ENCODE data around the gene LYZL4. TPM values are rescaled to one million over a fixed set of nuclear protein-coding genes. Genes with fewer than 3 reads are reported as not detected.

LYZL4 gene
- total RNA-seq, 3 donors from 2014 or later: not detected

DNA sequence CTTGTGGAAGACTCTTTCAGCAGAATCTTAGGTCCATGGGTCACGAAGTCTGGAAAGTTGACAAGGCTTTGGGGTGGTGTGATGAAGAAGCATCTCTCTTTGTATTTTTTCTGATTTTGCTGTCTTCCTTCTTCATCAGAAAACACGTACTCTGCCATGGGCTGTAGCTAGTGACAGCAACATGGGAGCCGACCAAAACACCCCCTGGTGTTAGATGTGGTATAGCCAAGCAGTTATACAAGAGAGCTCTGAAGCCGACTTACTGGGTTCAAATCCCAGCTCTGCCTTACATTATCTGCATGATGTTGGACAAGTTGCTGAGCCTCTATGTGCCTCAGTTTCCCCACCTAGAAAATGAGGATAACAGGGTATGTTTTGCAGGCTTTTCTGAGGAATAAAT lies 32.9 kb upstream of the LYZL4 start:
- Histone ChIP-seq H3K4me3 (no peak overlapping the region), H3K4me1 (no peaks in the 10 kb centered on the region), H3K9me3 (no peaks in the 10 kb centered on the region), H3K36me3 (no peaks in the 10 kb centered on the region), H3K27me3 (no peaks in the 10 kb centered on the region), H3K27ac (no peak overlapping the region)
- no peak for TF ChIP-seq POLR2AphosphoS5 (IDR thresholded peaks at IDR 0.05)
- TF ChIP-seq, protein P1, sequence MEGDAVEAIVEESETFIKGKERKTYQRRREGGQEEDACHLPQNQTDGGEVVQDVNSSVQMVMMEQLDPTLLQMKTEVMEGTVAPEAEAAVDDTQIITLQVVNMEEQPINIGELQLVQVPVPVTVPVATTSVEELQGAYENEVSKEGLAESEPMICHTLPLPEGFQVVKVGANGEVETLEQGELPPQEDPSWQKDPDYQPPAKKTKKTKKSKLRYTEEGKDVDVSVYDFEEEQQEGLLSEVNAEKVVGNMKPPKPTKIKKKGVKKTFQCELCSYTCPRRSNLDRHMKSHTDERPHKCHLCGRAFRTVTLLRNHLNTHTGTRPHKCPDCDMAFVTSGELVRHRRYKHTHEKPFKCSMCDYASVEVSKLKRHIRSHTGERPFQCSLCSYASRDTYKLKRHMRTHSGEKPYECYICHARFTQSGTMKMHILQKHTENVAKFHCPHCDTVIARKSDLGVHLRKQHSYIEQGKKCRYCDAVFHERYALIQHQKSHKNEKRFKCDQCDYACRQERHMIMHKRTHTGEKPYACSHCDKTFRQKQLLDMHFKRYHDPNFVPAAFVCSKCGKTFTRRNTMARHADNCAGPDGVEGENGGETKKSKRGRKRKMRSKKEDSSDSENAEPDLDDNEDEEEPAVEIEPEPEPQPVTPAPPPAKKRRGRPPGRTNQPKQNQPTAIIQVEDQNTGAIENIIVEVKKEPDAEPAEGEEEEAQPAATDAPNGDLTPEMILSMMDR (IDR thresholded peaks at IDR 0.05): no peak
- TF ChIP-seq POLR2A (IDR thresholded peaks at IDR 0.05): no peak
- no peak for DNase-seq (ENCODE audit: low spot score in 2 of 2)
- intact Hi-C loops (cut with DNase I; ENCODE audit: low total_unique reads): no loop called here

DNA sequence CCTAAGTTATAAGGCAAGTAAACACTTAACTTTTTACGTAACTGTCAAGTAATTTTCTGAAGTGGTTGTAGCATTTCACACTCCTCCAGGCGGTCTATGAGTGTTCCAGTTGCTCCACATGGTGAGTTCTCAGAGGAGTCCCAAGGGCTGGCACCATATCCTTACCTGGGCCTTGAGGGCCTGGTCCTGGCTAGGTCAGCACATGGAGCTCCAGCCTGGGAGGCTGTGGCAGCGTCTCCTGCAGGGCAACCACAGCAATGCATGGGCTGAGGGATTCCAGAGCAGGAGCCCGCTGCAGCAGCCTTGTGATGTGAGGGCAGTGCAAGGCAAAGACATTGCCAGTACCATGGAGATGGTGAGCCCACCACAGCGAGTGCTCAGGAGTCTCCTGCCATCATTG lies 32.2 kb upstream of the LYZL4 start:
- intact Hi-C loops (cut with DNase I; ENCODE audit: low total_unique reads): no loop called here

GRCh38 chr3:42441791-42442190 lies 31.4 kb upstream of the LYZL4 start:
- intact Hi-C loops (cut with DNase I; ENCODE audit: low total_unique reads): no loop called here
- no peaks in the 10 kb centered on the region for H3K4me1 ChIP-seq
- no peak overlapping the region for H3K27ac ChIP-seq
- H3K27me3 ChIP-seq: no peaks in the 10 kb centered on the region
- H3K36me3 ChIP-seq: no peaks in the 10 kb centered on the region
- DNase-seq (ENCODE audit: low spot score in 2 of 2): no peak
- TF ChIP-seq POLR2A (IDR thresholded peaks at IDR 0.05): no peak
- TF ChIP-seq, protein P1 (IDR thresholded peaks at IDR 0.05): no peak
- TF ChIP-seq POLR2AphosphoS5 (IDR thresholded peaks at IDR 0.05): no peak
- H3K4me3 ChIP-seq: no peak overlapping the region
- no peaks in the 10 kb centered on the region for H3K9me3 ChIP-seq

More for the DNA sequence above, 32.2 kb upstream of the LYZL4 start:
- Histone ChIP-seq H3K27ac (no peak overlapping the region), H3K4me1 (no peaks in the 10 kb centered on the region), H3K4me3 (no peak overlapping the region), H3K9me3 (no peaks in the 10 kb centered on the region), H3K27me3 (no peaks in the 10 kb centered on the region), H3K36me3 (no peaks in the 10 kb centered on the region)
- TF ChIP-seq POLR2A (IDR thresholded peaks at IDR 0.05) (no peak), POLR2AphosphoS5 (IDR thresholded peaks at IDR 0.05) (no peak)
- TF ChIP-seq, protein P1 (IDR thresholded peaks at IDR 0.05): no peak
- DNase-seq (ENCODE audit: low spot score in 2 of 2): no peak

DNA sequence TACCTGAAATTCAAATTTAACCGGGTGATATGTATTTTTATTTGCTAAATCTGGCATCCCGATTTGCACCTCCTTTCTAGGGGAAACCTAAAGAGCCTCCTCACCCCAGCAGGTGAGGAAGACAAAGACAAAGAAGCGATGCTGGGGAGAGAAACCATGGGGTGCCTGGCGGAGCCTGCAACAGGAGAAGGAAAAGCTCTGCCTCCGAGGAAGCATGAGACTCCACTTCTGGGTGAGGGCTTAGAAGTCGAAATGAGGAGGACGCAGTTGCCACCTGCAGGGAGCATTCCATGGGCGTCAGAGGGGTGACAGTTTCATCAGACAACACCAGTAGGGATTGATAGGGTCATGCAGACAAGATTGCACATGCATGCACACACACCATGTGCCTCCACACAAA lies 30.5 kb upstream of the LYZL4 start:
- H3K27me3 ChIP-seq: no peaks in the 10 kb centered on the region
- TF ChIP-seq POLR2AphosphoS5 (IDR thresholded peaks at IDR 0.05): no peak
- TF ChIP-seq POLR2A (IDR thresholded peaks at IDR 0.05): no peak
- TF ChIP-seq, protein P1 (IDR thresholded peaks at IDR 0.05): no peak
- no peak for DNase-seq (ENCODE audit: low spot score in 2 of 2)
- H3K36me3 ChIP-seq: no peaks in the 10 kb centered on the region
- intact Hi-C loops (cut with DNase I; ENCODE audit: low total_unique reads): no loop called here
- H3K9me3 ChIP-seq: no peaks in the 10 kb centered on the region
- H3K4me1 ChIP-seq: no peaks in the 10 kb centered on the region
- no peak overlapping the region for H3K27ac ChIP-seq
- no peak overlapping the region for H3K4me3 ChIP-seq

- H3K27me3 ChIP-seq: no peaks in the 10 kb centered on the region
- H3K4me1 ChIP-seq: no peaks in the 10 kb centered on the region
- no peak overlapping the region for H3K27ac ChIP-seq
- TF ChIP-seq POLR2A (IDR thresholded peaks at IDR 0.05) (no peak), POLR2AphosphoS5 (IDR thresholded peaks at IDR 0.05) (no peak)
- TF ChIP-seq, protein P1 (IDR thresholded peaks at IDR 0.05): no peak
- H3K9me3 ChIP-seq: no peaks in the 10 kb centered on the region
- intact Hi-C loops (cut with DNase I; ENCODE audit: low total_unique reads): no loop called here
- no peak overlapping the region for H3K4me3 ChIP-seq
- no peak for DNase-seq (ENCODE audit: low spot score in 2 of 2)
- no peaks in the 10 kb centered on the region for H3K36me3 ChIP-seq
Measured at GRCh38 chr3:42439261-42440115, 29.1 kb upstream of the LYZL4 start.

Measured in breast epithelium (tissue), 4 donors.